K562 (cell line): ENCODE data around the gene EVI2B. TPM values are rescaled to one million over a fixed set of nuclear protein-coding genes. Genes with fewer than 3 reads are reported as not detected.

ENCODE experiments used
- ATAC-seq: fragments of 200-7000 bp; cut with Tn5 transposase; 3 replicates; pipeline ENCODE4 v1.9.1; 2020; ENCODE audit warnings: moderate library complexity
- BruUV-seq: library from RNA; stranded (reverse); fragments of 400-500 nt; replicated peaks from 2 replicates; lab custom pipeline; 2021; lab: Mats Ljungman, UMichigan
- CTCF ChIA-PET: fragments of 300-600 bp; formaldehyde crosslinking; extraction: SDS; loops from one replicate; lab custom pipeline; 2021; ENCODE audit warnings: low intra/inter-chr PET ratio; lab: Yijun Ruan, JAX
- POLR2A ChIA-PET: fragments of 300-600, 350-650 bp; sonication (Branson Sonifier 250); formaldehyde crosslinking; extraction: SDS; loops from one replicate; lab custom pipeline; 2021; ENCODE audit warnings: antibody characterized with exemption, inconsistent platforms; lab: Yijun Ruan, JAX
- DNase-seq, 4 experiments: peaks; one replicate each; pipeline versions ENCODE4 v3.0.0 to v3.0.0-alpha.2; 2011 to 2018; ENCODE audit warnings: low spot score in 3 of 4, mixed read lengths in 3 of 4; ENCODE audit errors: extremely low read depth in 1 of 4
- FAIRE-seq: peaks from 2 replicates; lab custom pipeline; 2011; peaks lifted over from hg19 to GRCh38; lab: Jason Lieb, UNC
- H2AFZ ChIP-seq: 2 replicates; pipeline ENCODE4 v1.6.0; 2011; ENCODE audit warnings: low read depth, low read length, control low read depth, inconsistent platforms
- H3K27ac ChIP-seq: fragments of 200-600 bp; 3 replicates; pipeline ENCODE4 v1.8.0; 2011; ENCODE audit warnings: low read depth, mild to moderate bottlenecking, control low read depth, inconsistent platforms, low read length, moderate library complexity, mixed read lengths; ENCODE audit errors: extremely low read depth
- H3K27me3 ChIP-seq, 2 experiments: fragments of 300-600 bp in 1 of 2; 2 replicates in 1 of 2; 3 replicates in 1 of 2; pipeline versions ENCODE4 v1.6.0 to v1.8.0; 2011; ENCODE audit warnings: inconsistent platforms in 2 of 2, low read length in 2 of 2, mild to moderate bottlenecking in 1 of 2, mixed read lengths in 1 of 2, moderate library complexity in 1 of 2; ENCODE audit not compliant: control insufficient read depth in 2 of 2, insufficient read depth in 2 of 2
- H3K36me3 ChIP-seq: fragments of 300-600 bp; 3 replicates; pipeline ENCODE4 v1.8.0; 2011; ENCODE audit warnings: mild to moderate bottlenecking, low read length, inconsistent platforms; ENCODE audit not compliant: control insufficient read depth, insufficient read depth
- H3K4me1 ChIP-seq, 2 experiments: fragments of 200-600 bp in 1 of 2; replicated peaks in 1 of 2; 2 replicates in 1 of 2; 3 replicates in 1 of 2; pipeline versions ENCODE4 v1.5.1 to v1.8.0; 2011; ENCODE audit warnings: inconsistent platforms in 2 of 2, low read length in 2 of 2, mild to moderate bottlenecking in 1 of 2, mixed read lengths in 1 of 2, moderate library complexity in 1 of 2; ENCODE audit not compliant: control insufficient read depth in 2 of 2, insufficient read depth in 2 of 2
- H3K4me2 ChIP-seq: 2 replicates; pipeline ENCODE4 v1.6.1; 2011; ENCODE audit warnings: low read length, control low read depth, inconsistent platforms, mixed read lengths; ENCODE audit not compliant: insufficient read depth
- H3K4me3 ChIP-seq: fragments of 200-600 bp; sonication (generic), shearing (Covaris generic); 2 replicates; pipeline ENCODE4 v1.5.1; 2016; ENCODE audit warnings: control low read depth, inconsistent platforms
- H3K79me2 ChIP-seq: fragments of 200-600 bp; 3 replicates; pipeline ENCODE4 v1.8.0; 2011; ENCODE audit warnings: low read length, inconsistent platforms; ENCODE audit not compliant: control insufficient read depth, insufficient read depth
- H3K9ac ChIP-seq, 2 experiments: 2 replicates each; pipeline versions ENCODE4 v1.6.0 to v1.6.1; 2011; ENCODE audit warnings: low read depth in 2 of 2, low read length in 2 of 2, control low read depth in 1 of 2, inconsistent platforms in 1 of 2, mild to moderate bottlenecking in 1 of 2, mixed read lengths in 1 of 2; ENCODE audit not compliant: insufficient read depth in 1 of 2
- H3K9me1 ChIP-seq: one replicate; pipeline ENCODE4 v1.6.0; 2011; ENCODE audit warnings: inconsistent platforms, mild to moderate bottlenecking, low read length, moderate library complexity; ENCODE audit not compliant: control insufficient read depth, insufficient read depth
- H3K9me3 ChIP-seq: replicated peaks from 2 replicates; pipeline ENCODE4 v1.5.1; 2011; ENCODE audit warnings: low read depth, low read length, inconsistent platforms; ENCODE audit not compliant: control insufficient read depth, insufficient read depth
- H4K20me1 ChIP-seq: replicated peaks from 2 replicates; pipeline ENCODE4 v1.6.1; 2011; ENCODE audit warnings: low read length, inconsistent platforms, mixed read lengths; ENCODE audit not compliant: control insufficient read depth, insufficient read depth
- CBFA2T3 ChIP-seq: fragments of 450-650 bp; IDR thresholded peaks from 2 replicates; pipeline ENCODE4 v1.6.1; 2017
- DPF2 ChIP-seq: fragments of 450-650 bp; IDR thresholded peaks from 2 replicates; pipeline ENCODE4 v1.6.1; 2016
- FIP1L1 ChIP-seq: fragments of 200-400 bp; formaldehyde crosslinking; IDR thresholded peaks from 2 replicates; pipeline ENCODE4 v1.6.1; 2018; ENCODE audit warnings: mild to moderate bottlenecking, low read depth, low read length; ENCODE audit not compliant: poor library complexity, severe bottlenecking
- FOXA3 ChIP-seq, 2 experiments: fragments of 450-650 bp in 1 of 2; sonication (generic) in 1 of 2; formaldehyde crosslinking; IDR thresholded peaks in 1 of 2; conservative IDR thresholded peaks in 1 of 2; 2 replicates each; pipeline versions ENCODE4 v1.4.0 to v1.8.0; 2020 to 2022; ENCODE audit warnings: mild to moderate bottlenecking in 2 of 2, missing genetic modification reagents in 1 of 2
- GATA2 ChIP-seq: sonication (generic); formaldehyde crosslinking; IDR thresholded peaks from 2 replicates; pipeline ENCODE4 v1.4.0; 2020; ENCODE audit warnings: mild to moderate bottlenecking, missing genetic modification reagents
- HDAC8 ChIP-seq: fragments of 450-650 bp; IDR thresholded peaks from 2 replicates; pipeline ENCODE4 v1.6.1; 2016; ENCODE audit warnings: mild to moderate bottlenecking, missing genetic modification characterization, moderate library complexity, missing compliant biosample characterization
- KAT7 ChIP-seq: sonication (generic); formaldehyde crosslinking; IDR thresholded peaks from 2 replicates; pipeline ENCODE4 v1.8.0; 2022; ENCODE audit warnings: missing genetic modification reagents, mild to moderate bottlenecking, borderline replicate concordance
- NCOR1 ChIP-seq: fragments of 450-650 bp; IDR thresholded peaks from 2 replicates; pipeline ENCODE4 v1.6.1; 2016; ENCODE audit warnings: mild to moderate bottlenecking, moderate library complexity
- SIN3B ChIP-seq: fragments of 450-650 bp; IDR thresholded peaks from 2 replicates; pipeline ENCODE4 v1.6.1; 2017; ENCODE audit warnings: low read depth, mild to moderate bottlenecking, moderate library complexity
- SOX6 ChIP-seq: fragments of 450-650 bp; IDR thresholded peaks from 2 replicates; pipeline ENCODE4 v1.6.1; 2014; ENCODE audit warnings: mild to moderate bottlenecking
- SRSF7 ChIP-seq: fragments of 200-400 bp; formaldehyde crosslinking; optimal IDR thresholded peaks from 2 replicates; pipeline ENCODE3; 2017; ENCODE audit warnings: mild to moderate bottlenecking, low read depth, low read length
- TFAP4 ChIP-seq: sonication (generic); formaldehyde crosslinking; IDR thresholded peaks from 2 replicates; pipeline ENCODE4 v1.8.0; 2022; ENCODE audit warnings: missing genetic modification reagents, mild to moderate bottlenecking, moderate library complexity, borderline replicate concordance
- ZEB2 ChIP-seq: fragments of 450-650 bp; IDR thresholded peaks from 2 replicates; pipeline ENCODE4 v1.6.1; 2016
- ZFP1 ChIP-seq: fragments of 450-650 bp; formaldehyde crosslinking; IDR thresholded peaks from 2 replicates; pipeline ENCODE4 v1.4.0; 2020; ENCODE audit warnings: mild to moderate bottlenecking, mixed read lengths
- ZNF764 ChIP-seq: fragments of 250-450 bp; sonication (Bioruptor Pico); IDR thresholded peaks from 2 replicates; pipeline ENCODE4 v1.4.0; 2020; ENCODE audit warnings: low read depth, mild to moderate bottlenecking, moderate library complexity
- ZSCAN29 ChIP-seq: fragments of 450-650 bp; IDR thresholded peaks from 2 replicates; pipeline ENCODE4 v1.6.1; 2017
- WGBS: fragments of 100-300 bp; shearing (Covaris generic); methylation state at CpG from one replicate; pipeline ENCODE4 v1.1.6; 2016; ENCODE audit warnings: low coverage, mixed read lengths; ENCODE audit not compliant: insufficient coverage; ENCODE audit errors: missing lambda C conversion rate; 5-methylcytosine and 5-hydroxymethylcytosine counted together
- in situ Hi-C: fragments of 300-500 bp; cut with MboI; formaldehyde crosslinking; loops from 4 replicates; pipeline ENCODE4 v1.15.0; 2018; ENCODE audit warnings: inconsistent platforms, mixed read lengths
- intact Hi-C: fragments of 100-400 bp; cut with micrococcal nuclease; formaldehyde crosslinking; loops from 2 replicates; pipeline ENCODE4 v1.14.2; 2022
- polyA plus RNA-seq, 8 experiments: library from polyadenylated mRNA; depleted of rRNA in 4 of 8; stranded (reverse) in 5 of 8; unstranded in 3 of 8; fragments of >200 nt; fragmentation: Nextera tagmentation in 2 of 8; fragmentation: Illumina TruSeq in 1 of 8; extraction: Ambion mirVana in 2 of 8; extraction: Trizol in 1 of 8; gene quantifications; 2 replicates each; pipeline versions ENCODE4 v1.2.1 to v1.2.3, GENCODE V29; 2011 to 2014; ENCODE audit warnings: inconsistent platforms in 1 of 8, missing spikeins in 1 of 8
- total RNA-seq, 7 experiments: library from RNA; depleted of rRNA in 6 of 7; stranded (reverse); fragments of >200 nt in 6 of 7; fragmentation: Illumina TruSeq in 2 of 7; extraction: Trizol in 2 of 7; gene quantifications; 2 replicates each; pipeline versions ENCODE4 v1.2.1 to v1.2.3, GENCODE V29; 2011 to 2021; ENCODE audit warnings: low replicate concordance in 1 of 7
- TF ChIP-seq, protein P1 (sequence below): IDR thresholded peaks from 2 replicates; pipeline ENCODE4 v1.6.1; 2014; ENCODE audit warnings: antibody characterized with exemption
- TF ChIP-seq, protein P2 (sequence below), 2 experiments: fragments of 450-650 bp; IDR thresholded peaks; 2 replicates each; pipeline ENCODE4 v1.6.1; 2018; ENCODE audit warnings: mild to moderate bottlenecking in 2 of 2, low read depth in 1 of 2; ENCODE audit not compliant: partially characterized antibody in 2 of 2

Gene EVI2B
- total and polyA plus RNA-seq, 9 of the 15 experiments (the other 6 are each of a cell fraction or from before 2014, with no cell fraction given): 0.54 to 8.0 (median 2.5) TPM

DNA sequence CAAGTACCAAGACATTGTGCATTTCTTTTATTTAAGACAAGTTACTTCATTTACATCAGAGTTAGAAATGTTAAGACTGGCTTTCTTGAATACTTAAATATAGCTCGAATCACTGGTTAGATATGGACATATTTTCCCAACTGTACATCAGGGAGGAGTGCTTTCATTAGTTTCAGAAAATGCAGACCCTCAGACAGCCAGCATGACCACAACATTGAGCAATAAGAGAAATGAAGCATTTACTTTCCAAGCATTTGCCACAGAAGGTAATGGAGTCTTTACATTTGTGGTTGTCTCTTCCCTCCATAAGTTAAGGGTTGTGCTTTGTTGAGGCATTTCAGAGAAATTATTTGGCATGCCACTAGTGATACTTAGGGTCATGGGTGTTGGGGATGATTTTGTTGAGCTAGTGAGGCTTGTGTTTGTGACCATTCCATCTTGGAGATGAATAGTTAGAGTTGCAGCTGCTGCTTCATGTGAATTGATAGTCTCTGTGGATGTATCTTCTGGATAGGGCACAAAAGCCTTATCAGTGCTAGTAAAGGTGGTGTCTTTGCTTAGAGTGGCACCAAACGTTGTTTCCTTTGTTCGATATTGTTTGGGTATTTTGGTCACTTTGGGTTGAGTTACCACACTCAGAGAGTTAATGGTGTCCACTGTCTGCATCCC lies 18.9 kb downstream of the EVI2B start:
- FAIRE-seq (no peak), DNase-seq (no peak), ATAC-seq (no peak)
- Histone ChIP-seq H2AFZ (no peak overlapping the region), H3K27ac (no peak overlapping the region), H3K9me3 (no peaks in the 10 kb centered on the region), H3K4me2 (no peak overlapping the region), H3K79me2 (no peaks in the 10 kb centered on the region), H3K4me3 (no peak overlapping the region), H3K27me3 (no peaks in the 10 kb centered on the region), H3K9ac (no peak overlapping the region), H4K20me1 (no peaks in the 10 kb centered on the region), H3K4me1 (no peaks in the 10 kb centered on the region), H3K36me3 (peaks cover 11% of the 10 kb centered on the region), H3K9me1 (no peaks in the 10 kb centered on the region)
- WGBS: 58% methylated on average over 3 of the region's 3 CpGs
- in situ Hi-C loops: no loop called here
- ChIA-PET CTCF (no interaction called here), POLR2A (interaction anchor here (0.5 to 1.4 kb wide), 3 partner anchors 11 to 29 kb away, joined by 3 read pairs; no protein-coding TSS in a partner anchor)
- BruUV-seq: no TSS peak
- intact Hi-C loops: no loop called here
- TF ChIP-seq HDAC8 (no peak), SRSF7 (no peak), KAT7 (CRISPR knock-in tag) (no peak), ZFP1 (CRISPR knock-in tag) (no peak), FOXA3 (CRISPR knock-in tag; conservative IDR thresholded peaks at IDR 0.05 in 1 of 2, IDR thresholded peaks at IDR 0.05 in 1 of 2) (no peak), SOX6 (no peak), FIP1L1 (no peak), ZSCAN29 (no peak), SIN3B (no peak), ZNF764 (CRISPR knock-in tag) (no peak), NCOR1 (no peak), DPF2 (no peak), TFAP4 (CRISPR knock-in tag) (no peak), ZEB2 (no peak), GATA2 (CRISPR knock-in tag) (no peak), CBFA2T3 (no peak)
- TF ChIP-seq, protein P1, sequence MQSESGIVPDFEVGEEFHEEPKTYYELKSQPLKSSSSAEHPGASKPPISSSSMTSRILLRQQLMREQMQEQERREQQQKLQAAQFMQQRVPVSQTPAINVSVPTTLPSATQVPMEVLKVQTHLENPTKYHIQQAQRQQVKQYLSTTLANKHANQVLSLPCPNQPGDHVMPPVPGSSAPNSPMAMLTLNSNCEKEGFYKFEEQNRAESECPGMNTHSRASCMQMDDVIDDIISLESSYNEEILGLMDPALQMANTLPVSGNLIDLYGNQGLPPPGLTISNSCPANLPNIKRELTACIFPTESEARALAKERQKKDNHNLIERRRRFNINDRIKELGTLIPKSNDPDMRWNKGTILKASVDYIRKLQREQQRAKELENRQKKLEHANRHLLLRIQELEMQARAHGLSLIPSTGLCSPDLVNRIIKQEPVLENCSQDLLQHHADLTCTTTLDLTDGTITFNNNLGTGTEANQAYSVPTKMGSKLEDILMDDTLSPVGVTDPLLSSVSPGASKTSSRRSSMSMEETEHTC: no peak
- TF ChIP-seq, protein P2, sequence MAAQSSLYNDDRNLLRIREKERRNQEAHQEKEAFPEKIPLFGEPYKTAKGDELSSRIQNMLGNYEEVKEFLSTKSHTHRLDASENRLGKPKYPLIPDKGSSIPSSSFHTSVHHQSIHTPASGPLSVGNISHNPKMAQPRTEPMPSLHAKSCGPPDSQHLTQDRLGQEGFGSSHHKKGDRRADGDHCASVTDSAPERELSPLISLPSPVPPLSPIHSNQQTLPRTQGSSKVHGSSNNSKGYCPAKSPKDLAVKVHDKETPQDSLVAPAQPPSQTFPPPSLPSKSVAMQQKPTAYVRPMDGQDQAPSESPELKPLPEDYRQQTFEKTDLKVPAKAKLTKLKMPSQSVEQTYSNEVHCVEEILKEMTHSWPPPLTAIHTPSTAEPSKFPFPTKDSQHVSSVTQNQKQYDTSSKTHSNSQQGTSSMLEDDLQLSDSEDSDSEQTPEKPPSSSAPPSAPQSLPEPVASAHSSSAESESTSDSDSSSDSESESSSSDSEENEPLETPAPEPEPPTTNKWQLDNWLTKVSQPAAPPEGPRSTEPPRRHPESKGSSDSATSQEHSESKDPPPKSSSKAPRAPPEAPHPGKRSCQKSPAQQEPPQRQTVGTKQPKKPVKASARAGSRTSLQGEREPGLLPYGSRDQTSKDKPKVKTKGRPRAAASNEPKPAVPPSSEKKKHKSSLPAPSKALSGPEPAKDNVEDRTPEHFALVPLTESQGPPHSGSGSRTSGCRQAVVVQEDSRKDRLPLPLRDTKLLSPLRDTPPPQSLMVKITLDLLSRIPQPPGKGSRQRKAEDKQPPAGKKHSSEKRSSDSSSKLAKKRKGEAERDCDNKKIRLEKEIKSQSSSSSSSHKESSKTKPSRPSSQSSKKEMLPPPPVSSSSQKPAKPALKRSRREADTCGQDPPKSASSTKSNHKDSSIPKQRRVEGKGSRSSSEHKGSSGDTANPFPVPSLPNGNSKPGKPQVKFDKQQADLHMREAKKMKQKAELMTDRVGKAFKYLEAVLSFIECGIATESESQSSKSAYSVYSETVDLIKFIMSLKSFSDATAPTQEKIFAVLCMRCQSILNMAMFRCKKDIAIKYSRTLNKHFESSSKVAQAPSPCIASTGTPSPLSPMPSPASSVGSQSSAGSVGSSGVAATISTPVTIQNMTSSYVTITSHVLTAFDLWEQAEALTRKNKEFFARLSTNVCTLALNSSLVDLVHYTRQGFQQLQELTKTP (IDR thresholded peaks at IDR 0.05; ENCODE audit: low read depth in 1 of 2, partially characterized antibody in 2 of 2): no peak
